Measurements from ENCODE around the gene APPL1.

APPL1 gene

DNA sequence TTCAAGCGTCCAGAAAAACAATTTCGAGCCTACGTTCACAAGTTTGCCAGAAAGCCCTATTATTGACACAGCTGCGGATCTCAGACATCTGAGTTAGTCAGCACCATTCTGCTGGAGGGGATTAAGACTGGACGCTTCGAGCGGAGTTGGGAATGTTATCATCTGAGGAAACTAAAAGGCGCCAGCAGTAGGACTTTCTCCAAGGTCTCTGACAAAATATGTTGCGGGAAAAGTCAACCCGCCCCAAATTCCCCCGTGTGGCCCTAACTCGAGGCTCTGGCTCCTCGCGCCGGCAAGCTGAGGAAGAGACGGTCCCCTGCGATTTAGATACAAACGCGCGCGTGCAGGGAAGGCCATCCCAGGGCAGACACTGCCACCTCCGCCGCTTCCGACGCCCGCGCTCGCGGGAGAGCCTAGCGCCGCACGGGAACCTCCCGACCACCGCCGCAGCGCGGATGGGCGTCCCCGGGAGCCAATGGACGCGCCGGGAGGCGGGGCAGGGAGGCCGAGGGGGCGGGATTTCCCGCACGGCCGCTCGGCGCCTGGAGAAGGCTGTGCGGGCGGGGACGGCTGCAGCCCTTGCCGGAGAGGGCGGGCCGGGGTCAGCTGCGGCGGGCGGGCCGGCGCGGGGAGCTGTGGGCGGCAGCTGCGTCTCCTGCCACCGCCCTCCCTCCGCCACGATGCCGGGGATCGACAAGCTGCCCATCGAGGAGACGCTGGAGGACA, at the start of gene APPL1:
Gene APPL1 (plus strand): TSS at position 526 of the 726 bp plus-strand sequence. CDS start 155 bp downstream, at position 681.
- DNase-seq (ENCODE audit: low spot score) (peak; percentile 98), FAIRE-seq (no peak)

DNA sequence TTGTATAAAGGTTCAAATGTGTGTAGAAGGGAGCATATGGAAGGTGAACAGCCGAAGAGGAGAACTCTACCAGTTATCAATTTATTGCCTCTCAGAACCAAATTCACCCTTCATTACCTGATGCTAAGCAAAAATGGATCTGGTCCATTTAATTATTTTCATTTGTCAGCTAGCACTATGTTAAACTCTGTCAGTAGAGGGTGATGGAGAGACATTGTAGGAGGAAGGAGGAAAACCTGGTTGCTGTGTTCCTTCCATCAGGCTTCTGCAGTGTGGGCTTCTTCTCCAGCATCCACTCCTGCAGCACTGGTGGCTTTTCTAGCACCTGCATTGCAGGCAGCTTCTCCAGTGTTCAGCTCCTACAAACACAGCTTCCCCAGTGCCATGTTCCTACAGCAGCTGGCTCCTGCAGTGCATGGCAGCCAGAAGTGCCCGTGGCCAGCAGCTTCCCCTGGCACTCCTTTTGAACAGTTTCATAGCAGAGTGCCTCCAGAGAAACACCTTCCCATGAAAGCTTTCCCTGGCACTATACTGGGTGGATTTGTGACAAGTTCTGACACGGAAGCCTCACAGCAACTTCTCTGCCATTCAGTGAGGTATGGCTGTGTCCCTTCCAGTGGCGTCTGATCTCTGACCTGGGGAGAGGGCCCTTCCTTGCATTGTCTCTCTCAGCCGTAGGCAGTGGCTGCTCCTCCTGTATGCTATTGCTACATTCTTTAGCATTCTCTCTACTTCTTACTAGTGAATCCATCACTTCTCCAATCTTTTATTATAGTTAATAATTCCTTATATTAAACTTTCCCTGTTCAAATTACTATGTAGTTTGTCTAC, 47.7 kb upstream of the APPL1 start:
- no peak for FAIRE-seq
- DNase-seq (ENCODE audit: low spot score): no peak

- no peak for DNase-seq (ENCODE audit: low spot score)
- no peak for FAIRE-seq
Measured at GRCh38 chr3:57184526-57184925, 43.0 kb upstream of the APPL1 start.

DNA sequence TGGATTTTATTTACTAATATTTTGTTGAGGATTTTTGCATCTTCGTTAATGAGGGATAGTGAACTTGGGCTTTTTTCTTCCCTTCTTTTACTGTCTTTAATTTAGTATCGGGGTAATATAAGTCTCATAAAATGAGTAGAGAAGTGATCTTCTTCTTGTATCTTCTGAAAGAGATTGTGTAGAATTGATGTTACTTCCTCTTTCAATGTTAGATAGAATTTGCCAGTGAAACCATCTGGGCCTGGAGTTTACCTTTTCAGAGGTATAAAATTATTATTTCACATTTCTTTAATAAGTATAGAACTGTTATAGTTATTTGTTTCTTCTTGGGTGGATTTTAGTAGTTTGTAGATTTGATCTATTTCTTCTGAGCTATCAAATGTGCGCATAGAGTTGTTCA, 35.5 kb upstream of the APPL1 start:
- no peak for FAIRE-seq
- no peak for DNase-seq (ENCODE audit: low spot score)

DNA sequence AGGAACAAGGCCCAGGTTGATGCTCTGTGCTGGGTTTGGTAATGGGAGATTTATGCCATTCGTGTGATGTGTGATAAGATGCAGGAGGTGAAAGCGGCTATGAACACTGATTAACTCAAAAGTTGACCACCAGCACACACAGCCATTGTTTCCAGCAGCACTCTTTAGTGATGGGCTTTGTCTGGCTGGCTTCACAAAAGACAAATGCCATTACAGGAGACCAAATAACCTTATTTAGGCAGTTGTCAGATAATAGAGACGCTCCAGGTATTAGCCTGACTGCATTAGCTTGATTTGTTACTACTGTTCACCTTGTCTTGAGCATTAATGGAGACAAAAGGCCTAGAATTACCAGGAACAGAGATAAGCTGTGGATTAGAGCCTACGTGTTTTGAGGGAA, 32.9 kb upstream of the APPL1 start:
- no peak for DNase-seq (ENCODE audit: low spot score)
- no peak for FAIRE-seq

GRCh38 chr3:57199895-57200297, 27.6 kb upstream of the APPL1 start, which contains the start of gene HESX1:
TSS of gene HESX1 (minus strand) at chr3:57199978. CDS start at chr3:57199918, 60 bp downstream.
- no peak for DNase-seq (ENCODE audit: low spot score)
- FAIRE-seq: no peak

- FAIRE-seq: no peak
- no peak for DNase-seq (ENCODE audit: low spot score)
Measured at GRCh38 chr3:57206423-57206822, 21.1 kb upstream of the APPL1 start.

DNA sequence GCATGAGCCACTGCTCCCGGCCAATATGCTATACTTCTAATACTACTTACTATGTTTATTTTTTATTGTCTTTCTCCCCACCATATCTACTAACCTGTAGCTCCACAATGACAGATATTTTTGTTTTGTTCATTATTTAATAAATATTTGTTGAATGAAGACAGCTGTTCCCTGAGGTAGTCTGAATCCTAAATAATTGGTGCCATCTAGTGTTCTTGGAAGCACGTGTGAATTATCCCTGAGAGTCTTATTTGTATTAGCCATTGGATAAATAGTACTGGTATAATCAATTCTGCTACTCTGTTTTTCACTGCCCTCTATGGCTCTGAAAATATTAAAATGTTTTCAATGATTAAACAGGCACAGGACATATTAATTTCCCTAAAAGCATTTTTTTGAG, 5.6 kb upstream of the APPL1 start:
- no peak for DNase-seq (ENCODE audit: low spot score)
- no peak for FAIRE-seq

DNA sequence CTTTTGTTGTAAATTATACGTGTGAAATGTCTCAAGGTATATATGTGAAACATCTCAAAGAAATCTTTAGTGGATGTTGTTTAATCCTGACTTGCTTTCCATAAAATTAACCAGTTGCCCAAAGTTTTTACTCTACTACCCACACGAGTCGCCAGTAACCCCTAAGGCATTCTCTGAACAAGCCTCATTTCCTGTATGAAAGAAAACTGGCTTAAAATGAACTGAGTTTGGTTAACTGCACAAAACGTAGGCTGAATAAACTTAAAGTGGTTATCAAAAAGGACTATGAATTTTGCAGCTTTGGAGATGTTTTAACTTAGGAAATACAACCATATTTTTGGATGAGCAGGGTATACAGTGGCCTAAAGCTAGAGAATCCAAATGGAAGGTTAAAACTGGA, 2.7 kb upstream of the APPL1 start:
- no peak for FAIRE-seq
- no peak for DNase-seq (ENCODE audit: low spot score)

- no peak for FAIRE-seq
- no peak for DNase-seq (ENCODE audit: low spot score)
Measured at GRCh38 chr3:57226176-57226575, 1.4 kb upstream of the APPL1 start.

DNA sequence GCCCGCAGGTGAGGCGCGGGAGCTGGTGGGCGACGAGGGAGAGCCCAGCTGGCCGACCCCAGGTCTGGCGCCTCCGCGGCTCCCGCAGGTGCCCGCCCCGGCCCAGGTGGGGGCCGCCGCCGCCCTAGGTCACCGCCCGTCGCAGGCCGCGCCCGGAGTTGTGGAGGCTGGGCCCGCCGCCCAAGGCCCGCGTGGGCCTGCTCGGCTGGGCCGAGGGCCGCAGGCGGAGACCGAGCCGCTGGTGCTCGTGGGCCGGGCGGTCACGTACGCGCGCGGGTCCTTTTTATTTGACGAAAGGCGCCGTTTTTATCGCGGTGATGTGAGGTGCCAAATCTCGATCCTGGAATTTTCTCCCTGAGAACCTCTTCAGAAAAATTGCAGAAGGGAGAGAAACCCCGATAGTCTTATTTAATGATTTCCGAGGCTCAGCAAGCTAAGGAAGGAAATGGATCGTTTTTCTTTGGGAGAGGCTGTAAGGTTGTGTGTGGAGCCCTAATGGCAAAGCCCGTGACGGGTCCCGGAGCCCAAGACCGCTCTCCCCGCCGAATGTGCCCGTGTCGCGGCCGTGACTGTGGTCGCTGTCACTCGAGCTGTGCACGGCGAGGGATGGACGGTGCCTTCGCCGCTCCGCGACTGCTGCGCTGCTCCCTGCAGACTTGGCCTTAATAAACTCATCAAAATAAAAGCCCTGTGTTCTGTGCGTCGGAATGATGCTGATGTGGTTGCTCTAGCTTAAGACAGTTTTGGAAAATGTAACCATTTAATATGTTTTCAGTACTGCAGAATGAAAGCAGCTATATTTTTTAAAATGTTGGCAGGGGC, 612 bp downstream of the APPL1 start:
- FAIRE-seq: no peak
- DNase-seq (ENCODE audit: low spot score): peak; percentile 38

DNA sequence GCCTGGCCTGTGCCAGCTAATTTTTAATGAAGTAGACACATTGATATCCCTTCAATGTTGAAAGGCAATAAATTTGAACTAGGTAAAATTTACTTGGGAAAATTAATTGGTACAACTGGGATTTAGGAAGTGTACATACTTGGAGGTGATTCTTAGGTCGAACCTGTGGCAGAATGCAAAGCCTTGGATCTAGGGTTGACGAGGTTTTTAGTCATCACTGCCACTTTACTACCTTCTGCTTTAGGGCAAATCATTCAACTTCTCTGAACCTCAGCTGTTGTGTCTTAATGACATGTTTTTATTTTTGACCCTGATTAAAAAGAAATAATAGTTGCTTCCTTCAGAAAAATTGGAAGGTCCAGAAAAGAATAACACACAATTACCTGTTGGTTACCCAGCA, 2.5 kb downstream of the APPL1 start:
- DNase-seq (ENCODE audit: low spot score) (no peak), FAIRE-seq (no peak)

GRCh38 chr3:57233799-57234198, 6.3 kb downstream of the APPL1 start:
- no peak for DNase-seq (ENCODE audit: low spot score)
- FAIRE-seq: no peak

GRCh38 chr3:57234613-57235575, 7.4 kb downstream of the APPL1 start:
- no peak for FAIRE-seq
- DNase-seq (ENCODE audit: low spot score): no peak

DNA sequence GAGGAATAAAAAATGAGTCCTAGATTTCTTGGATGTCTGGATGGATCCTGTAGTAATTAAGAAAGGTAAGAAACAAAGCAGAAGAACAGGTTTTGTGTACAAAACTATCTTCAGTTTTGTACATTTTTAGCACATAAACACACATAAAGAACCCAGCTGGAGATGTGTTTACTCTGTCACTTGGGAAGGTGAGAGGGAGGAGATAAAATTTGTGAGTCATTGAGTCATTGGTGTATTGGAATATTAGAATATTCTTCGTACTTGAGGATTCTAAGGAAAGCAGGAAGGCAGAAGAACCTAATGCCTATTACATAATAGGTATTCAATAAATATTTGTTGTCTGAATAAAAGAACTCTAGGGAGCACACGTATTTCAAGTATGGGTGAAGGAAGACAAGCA, 17.4 kb downstream of the APPL1 start:
- FAIRE-seq: no peak

GRCh38 chr3:57252404-57252803, 24.9 kb downstream of the APPL1 start:
- FAIRE-seq (no peak), DNase-seq (ENCODE audit: low spot score) (no peak)

More for the DNA sequence above, 17.4 kb downstream of the APPL1 start:
- no peak for DNase-seq (ENCODE audit: low spot score)

GRCh38 chr3:57256844-57257243, 29.3 kb downstream of the APPL1 start:
- FAIRE-seq (no peak), DNase-seq (ENCODE audit: low spot score) (no peak)

DNA sequence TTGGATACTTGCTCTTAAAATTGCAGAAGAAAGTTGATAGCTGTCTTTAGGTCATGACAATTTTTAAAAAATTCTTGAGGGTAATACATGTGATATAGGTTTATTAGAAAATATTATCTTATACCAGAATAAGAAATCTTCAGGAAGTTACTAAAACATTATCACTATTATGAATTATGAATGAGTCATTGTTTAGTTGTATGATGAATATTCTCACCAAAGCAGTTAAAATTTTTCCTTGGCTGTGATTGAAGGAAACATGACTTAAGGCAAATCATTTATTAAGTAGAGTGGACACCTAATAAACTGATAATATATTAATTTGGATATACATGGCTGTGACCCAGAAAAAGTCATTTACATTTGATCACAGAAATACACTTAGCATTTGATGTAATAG, 30.1 kb downstream of the APPL1 start:
- FAIRE-seq: no peak
- DNase-seq (ENCODE audit: low spot score): no peak

- FAIRE-seq: no peak
- no peak for DNase-seq (ENCODE audit: low spot score)
Measured at GRCh38 chr3:57261119-57261518, 33.6 kb downstream of the APPL1 start.

GRCh38 chr3:57261929-57262328, 34.4 kb downstream of the APPL1 start:
- FAIRE-seq (no peak), DNase-seq (ENCODE audit: low spot score) (no peak)

DNA sequence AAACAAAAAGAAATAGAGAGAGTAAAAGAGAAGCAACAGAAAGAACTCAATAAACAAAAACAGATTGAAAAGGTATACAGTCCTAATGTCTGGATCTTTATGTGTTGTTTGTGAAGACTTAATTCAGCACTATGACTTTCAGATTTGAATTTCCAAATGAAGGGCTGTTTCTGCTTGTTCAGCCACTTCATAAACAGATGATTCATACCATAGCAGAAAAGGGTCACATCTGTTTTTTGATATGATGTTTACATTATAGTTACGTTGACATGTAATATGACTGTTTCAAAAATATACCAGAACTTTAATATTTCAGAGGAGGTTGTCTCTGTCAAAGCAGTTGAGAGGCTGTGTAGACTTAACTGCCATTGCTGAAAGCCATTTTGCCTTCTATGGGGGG, 40.9 kb downstream of the APPL1 start:
- no peak for DNase-seq (ENCODE audit: low spot score)
- FAIRE-seq: no peak

All from urothelium cell line (cell line).